NOMO-1 treated with DMSO at 0.1 percent for 48 hours (cell line): Measurements from ENCODE around the gene ANO9.

Experiments
- DNase-seq: peaks from one replicate; lab custom pipeline; 2025; ENCODE audit not compliant: unreplicated experiment; lab: John Stamatoyannopoulos, UW

The ANO9 gene, protein sequence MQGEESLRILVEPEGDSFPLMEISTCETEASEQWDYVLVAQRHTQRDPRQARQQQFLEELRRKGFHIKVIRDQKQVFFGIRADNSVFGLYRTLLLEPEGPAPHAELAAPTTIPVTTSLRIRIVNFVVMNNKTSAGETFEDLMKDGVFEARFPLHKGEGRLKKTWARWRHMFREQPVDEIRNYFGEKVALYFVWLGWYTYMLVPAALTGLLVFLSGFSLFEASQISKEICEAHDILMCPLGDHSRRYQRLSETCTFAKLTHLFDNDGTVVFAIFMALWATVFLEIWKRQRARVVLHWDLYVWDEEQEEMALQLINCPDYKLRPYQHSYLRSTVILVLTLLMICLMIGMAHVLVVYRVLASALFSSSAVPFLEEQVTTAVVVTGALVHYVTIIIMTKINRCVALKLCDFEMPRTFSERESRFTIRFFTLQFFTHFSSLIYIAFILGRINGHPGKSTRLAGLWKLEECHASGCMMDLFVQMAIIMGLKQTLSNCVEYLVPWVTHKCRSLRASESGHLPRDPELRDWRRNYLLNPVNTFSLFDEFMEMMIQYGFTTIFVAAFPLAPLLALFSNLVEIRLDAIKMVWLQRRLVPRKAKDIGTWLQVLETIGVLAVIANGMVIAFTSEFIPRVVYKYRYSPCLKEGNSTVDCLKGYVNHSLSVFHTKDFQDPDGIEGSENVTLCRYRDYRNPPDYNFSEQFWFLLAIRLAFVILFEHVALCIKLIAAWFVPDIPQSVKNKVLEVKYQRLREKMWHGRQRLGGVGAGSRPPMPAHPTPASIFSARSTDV

DNA sequence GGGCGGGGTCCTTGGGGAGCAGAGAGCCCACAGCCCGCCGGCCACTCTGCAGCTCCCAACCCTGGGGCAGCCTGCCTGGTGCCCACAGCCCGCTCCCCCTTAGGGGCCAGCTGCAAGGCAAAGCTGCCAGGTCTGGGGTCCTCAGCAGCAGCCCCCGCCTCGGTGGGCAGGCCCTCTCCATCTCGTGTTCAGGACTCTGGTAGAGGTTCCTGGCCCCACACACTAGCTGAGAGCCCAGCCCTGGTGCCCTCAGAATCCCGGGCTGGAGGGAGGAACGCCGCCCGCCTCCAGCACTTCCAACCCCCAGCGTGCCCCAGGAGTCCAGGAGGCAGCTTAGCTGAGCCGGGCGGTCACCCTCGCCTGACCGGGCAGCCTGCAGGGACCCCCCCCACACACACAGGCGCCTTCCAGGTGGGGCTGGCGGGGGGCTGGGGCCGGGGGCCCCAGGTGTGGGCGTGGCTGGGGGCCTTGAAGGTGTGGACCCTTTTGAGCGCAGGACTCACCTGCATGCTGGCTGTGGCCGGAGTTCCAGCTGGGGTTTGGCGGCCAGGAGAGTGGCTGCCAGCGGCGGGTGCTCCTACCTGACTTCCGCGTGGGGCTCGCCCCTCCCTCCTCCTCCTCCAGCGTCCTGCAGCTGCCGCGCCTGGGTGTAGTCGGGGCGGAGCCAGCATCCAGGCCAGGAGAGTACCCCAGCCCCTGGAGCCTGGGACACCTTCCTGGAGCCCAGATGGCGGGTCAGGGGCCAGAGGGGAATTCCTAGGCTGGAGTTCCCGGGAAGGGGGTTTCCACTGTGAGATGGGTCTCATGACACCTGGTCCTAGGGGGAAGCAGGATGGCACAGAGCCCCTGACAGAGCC lies at the start of gene ANO9:
ANO9 (minus strand) TSS at position 594 of the 857 bp plus-strand sequence; CDS start at position 509, 85 bp downstream.
- DNase-seq: peak; percentile 29

DNA sequence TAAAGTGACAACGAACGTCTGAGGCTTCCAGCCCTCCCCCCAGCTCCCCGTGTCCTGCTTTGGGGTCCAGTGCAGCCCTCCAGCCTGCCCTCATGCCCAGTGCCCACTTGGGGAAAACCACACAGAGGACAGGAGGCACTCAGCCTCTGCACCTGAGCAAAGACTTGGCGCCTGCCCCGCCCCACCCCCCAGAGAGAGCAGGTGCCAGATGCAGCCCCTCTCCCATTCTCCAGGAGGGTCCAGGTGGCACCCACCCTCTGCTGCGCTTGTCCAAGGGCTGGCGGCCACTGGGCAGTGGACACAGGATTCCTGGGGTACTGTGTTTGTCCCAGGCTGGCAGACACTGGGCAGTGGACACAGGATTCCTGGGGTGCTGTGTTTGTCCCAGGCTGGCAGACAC lies 49.5 kb upstream of the ANO9 start:
- DNase-seq: no peak

DNA sequence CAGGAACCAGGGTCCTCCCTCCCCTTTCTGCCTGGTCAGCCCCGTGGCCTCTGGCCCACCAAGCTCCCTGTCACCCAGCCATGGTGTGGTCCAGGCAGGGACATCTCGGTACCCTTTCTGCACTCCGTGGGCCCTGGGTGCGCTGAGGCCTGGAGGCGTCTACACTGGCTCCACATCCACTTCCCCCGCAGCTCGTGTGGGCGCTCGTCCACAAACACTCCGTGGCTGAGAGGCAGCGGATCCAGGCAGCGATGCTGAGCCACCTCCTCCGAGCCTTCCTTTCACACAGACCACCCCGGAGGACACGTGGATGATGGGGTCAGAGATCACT lies 49.1 kb upstream of the ANO9 start:
- no peak for DNase-seq

DNA sequence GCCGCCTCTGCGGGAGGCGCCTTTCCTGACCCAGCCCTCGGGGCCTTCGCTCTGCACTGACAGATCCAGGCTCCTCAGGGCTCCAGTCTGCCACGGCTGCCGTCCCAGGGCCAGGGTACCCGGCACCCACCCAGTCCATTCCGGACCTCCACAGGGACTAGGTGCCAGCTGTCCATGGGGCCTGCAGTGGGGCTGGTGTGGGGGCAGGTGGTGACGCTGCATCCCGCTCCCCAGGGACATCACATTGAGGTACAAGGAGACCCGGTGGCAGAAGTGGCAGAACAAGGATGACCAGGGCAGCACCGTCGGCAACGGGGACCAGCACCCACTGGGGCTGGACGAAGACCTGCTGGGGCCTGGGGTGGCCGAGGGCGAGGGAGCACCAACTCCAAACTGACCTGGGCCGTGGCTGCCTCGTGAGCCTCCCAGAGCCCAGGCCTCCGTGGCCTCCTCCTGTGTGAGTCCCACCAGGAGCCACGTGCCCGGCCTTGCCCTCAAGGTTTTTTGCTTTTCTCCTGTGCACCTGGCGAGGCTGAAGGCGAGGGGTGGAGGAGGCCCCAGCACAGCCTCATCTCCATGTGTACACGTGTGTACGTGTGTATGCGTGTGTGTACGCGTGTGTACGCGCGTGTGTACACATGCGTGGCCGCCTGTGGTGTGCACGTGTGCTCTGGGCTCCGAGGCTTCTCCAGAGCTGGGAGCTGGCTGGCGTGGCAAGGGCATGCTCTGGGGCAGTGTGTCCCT lies 48.5 kb upstream of the ANO9 start:
- no peak for DNase-seq

DNA sequence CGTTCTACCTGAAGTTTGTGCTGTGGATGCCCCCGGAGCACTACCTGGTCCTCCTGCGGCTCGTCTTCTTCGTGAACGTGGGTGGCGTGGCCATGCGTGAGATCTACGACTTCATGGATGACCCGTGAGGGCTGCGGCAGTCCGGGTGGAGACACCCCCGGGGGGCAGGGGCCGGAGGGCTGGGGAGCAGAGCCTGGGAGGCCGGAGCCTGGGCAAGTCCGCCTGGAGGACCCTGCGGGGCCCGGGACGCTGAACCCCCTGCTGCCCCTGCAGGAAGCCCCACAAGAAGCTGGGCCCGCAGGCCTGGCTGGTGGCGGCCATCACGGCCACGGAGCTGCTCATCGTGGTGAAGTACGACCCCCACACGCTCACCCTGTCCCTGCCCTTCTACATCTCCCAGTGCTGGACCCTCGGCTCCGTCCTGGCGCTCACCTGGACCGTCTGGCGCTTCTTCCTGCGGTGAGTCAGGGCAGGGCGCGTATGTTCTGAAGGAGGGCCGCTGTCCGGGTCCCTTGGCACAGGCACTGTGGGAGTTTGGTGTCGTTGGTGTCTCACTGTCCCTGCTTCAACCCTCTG lies 47.9 kb upstream of the ANO9 start:
- DNase-seq: no peak

DNA sequence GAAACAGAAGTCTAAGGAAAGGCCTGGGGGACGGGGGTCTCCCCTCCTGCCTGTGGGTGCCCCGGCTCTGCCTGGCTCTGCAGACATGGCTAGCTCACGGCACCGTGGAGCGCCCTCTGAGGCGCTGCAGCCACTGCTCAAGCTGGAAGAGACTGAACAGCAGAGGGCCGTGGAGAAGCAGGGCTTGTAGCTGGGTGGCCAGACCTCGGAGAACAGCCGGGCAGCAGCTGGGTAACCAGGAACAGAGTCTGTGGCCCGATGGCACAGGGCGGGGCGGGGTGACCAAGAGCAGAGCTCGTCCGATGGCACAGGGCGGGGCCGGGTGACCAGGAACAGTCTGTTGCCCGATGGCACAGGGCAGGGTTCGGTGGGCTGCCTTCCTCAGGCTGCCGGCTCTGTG lies 47.2 kb upstream of the ANO9 start:
- DNase-seq: no peak

DNA sequence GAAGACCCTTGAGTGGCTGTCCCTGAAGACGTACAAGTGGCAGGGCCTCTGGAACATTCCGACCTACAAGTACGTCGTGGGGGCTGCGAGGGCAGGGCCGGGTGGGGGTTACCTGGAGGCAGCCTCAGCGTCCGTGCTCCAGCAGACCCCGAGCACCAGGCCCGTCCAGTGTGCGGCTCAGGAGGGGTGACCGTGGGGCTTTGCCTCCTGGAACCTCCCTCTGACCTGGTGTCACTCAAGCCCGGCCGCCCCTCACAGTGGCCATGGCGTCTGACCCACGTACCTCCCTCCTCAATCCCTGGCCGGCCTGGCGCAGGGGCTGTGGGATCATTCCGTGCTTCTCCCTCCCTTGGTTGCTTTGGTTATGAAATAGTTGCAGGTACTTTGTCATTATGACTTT lies 46.8 kb upstream of the ANO9 start:
- no peak for DNase-seq

DNA sequence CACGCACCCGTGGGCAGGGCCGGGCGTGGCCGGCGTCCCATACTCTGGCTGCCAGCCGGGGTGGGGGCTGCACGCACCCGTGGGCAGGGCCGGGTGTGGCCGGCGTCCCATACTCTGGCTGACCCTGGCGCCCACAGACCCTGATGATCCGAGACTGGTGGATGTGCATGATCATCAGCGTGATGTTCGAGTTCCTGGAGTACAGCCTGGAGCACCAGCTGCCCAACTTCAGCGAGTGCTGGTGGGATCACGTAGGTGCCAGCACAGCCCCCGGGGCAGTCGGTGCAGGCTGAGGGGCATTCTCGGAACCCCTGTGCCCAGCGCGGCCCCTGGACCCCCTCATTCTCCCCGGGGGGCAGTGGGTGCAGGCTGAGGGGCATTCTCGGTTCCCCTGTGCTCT lies 46.3 kb upstream of the ANO9 start:
- no peak for DNase-seq

DNA sequence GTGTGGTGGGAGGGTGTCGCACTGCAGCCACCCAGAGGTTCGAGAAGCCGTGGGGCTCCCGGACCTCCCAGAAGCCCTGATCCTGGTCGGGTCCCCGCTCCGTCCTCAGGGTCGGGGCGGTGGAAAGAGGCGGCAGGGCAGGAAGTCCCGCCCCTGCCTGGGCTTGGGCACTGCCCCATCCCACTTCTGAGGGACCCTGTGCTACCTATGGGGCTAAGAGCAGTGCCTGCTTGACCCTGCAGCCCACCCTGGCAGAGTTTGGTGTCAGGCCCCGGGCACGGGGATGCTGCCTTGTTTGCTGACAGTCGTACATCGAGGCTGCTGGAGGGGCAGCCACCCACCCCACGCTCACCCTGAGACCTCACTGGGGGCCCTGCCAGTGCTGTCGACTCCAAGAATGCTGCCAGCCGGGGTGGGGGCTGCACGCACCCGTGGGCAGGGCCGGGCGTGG lies 45.8 kb upstream of the ANO9 start:
- DNase-seq: no peak

DNA sequence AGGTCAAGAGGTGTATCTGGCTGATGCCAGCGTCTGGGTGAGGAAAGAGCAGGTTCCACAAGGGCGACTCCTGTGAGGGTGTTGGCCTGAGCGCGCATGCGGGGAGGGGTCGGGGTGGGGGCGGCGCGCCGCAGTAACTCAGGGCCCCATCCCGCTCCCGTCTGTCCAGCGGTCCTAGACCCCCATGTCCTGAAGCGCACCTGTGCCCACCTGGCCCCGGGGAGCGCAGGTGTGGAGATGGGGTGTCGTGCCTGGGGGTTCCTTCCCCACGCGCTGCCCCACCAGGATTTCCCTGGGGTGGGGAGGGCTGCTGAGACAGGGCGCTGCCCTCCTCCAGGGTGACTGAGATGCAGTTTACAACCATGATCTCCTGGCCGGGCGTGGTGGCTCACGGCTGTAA lies 44.4 kb upstream of the ANO9 start:
- no peak for DNase-seq

DNA sequence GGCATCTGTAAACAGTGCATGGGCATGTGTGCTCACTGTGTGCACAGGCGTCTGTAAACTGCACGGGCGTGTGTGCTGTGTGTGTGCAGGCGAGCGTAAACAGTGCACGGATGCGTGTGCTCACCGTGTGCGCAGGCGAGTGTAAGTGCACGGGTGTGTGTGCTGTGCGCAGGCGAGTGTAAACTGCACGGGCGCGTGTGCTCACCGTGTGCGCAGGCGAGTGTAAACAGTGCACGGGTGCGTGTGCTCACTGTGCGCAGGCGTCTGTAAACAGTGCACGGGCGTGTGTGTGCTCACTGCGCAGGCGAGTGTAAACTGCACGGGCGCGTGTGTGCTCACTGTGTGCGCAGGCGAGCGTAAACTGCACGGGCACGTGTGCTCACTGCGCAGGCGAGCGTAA lies 42.8 kb upstream of the ANO9 start:
- no peak for DNase-seq

DNA sequence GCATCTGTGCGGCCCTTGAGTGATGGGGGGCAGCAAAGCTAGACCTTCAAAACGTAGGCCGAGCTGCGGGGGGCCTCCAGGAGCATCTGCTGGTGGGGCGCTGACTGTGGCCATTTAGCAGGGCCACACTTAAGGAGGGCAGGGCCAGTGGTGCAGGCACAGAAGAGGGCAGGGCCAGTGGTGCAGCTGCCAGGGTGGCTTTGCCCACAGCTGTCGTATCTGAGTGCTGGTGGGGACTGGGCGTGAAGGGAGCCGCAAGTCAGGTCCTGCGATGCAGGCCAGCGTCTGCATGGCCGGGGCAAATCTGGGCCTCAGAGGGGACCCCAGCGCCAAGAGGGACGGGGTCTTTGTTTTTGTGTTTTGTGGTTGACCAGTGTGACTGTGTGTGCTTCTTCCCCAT lies 37.5 kb upstream of the ANO9 start:
- no peak for DNase-seq

DNA sequence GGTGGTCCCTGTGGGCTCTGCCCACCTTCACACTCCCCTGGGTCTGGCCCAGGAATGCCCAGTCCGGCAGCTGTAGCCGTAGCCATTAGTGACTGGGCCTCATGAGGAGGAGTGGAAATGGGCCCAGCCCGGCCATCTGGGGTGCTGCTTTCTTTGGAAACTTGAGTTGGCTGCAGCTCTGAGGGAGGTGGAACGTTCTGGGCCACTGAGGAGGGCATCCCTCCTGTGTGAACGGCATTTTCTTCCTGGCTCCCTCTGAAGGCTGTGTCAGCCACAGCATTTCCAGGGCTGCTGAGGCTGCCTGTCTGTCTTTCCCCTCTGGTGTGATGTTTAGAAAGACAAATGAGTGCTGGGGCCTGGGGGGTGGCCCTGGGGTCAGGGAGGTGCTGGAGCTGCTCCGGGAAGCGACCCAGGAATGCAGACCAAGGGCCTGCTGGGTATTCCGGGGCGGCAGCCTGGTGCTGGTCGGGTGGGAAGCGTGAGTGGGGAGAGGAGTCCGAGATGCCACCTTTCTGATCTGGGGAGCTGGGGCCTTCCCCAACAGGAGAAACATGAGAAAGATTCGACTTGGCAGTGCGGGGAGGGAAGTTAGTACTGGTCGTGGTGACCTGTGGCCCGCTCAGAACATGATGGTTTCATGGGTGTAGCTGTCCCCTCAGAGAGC lies 35.4 kb upstream of the ANO9 start:
- no peak for DNase-seq

DNA sequence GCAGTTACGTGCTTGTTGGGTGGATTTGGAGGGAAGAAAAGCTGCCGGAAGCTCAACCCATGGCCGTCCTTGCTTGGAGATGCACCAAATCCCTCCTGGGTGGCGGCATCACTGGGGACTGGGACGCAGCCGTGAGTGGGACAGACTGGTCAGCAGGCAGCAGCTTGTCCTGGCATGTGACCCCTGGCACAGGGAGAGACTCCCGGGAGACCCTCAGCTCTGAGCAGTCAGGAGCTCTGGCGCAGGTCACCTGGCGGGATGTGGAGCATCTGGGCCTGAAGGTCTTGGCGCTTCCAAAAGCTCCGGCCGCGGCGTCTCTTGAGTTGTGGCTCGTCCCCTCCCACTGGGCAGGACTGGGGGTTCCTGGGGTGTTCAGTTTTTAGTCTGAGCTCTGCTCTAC lies 34.6 kb upstream of the ANO9 start:
- no peak for DNase-seq

DNA sequence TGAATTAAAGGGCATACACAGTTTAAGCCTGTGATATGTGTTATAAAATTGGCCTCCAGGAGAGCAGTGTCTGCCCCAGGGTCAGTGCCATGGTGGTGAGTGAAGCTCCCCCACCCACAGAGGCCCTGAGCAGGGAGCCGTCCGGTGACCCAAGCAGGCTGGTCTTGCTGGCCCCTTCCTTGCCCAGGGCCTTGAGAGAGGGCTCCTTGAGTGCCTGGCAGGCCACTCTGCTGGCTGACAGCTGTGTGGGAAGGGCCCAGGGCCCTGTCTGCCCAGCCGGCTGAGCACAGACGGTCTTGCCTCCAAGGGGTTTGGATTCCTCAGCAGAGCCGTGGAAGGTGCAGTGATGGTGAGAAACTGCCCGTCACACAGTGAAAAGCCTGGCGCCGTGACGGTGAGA lies 34.1 kb upstream of the ANO9 start:
- no peak for DNase-seq

DNA sequence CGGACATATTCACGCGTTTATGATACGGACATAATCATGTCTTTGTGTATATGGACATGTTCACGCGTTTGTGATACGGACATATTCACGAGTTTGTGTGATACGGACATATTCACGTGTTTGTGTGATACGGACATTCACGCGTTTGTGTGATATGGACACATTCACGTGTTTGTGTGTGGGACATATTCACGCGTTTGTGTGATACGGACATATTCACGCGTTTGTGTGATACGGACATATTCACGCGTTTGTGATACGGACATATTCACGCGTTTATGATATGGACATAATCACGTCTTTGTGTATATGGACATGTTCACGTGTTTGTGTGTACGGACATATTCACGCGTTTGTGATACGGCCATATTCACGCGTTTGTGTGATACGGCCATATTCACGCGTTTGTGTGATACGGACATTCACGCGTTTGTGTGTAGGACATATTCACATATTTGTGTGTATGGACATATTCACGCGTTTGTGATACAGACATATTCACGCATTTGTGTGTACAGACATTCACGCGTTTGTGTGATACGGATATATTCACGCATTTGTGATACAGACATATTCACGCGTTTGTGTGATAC lies 33.2 kb upstream of the ANO9 start:
- DNase-seq: no peak

DNA sequence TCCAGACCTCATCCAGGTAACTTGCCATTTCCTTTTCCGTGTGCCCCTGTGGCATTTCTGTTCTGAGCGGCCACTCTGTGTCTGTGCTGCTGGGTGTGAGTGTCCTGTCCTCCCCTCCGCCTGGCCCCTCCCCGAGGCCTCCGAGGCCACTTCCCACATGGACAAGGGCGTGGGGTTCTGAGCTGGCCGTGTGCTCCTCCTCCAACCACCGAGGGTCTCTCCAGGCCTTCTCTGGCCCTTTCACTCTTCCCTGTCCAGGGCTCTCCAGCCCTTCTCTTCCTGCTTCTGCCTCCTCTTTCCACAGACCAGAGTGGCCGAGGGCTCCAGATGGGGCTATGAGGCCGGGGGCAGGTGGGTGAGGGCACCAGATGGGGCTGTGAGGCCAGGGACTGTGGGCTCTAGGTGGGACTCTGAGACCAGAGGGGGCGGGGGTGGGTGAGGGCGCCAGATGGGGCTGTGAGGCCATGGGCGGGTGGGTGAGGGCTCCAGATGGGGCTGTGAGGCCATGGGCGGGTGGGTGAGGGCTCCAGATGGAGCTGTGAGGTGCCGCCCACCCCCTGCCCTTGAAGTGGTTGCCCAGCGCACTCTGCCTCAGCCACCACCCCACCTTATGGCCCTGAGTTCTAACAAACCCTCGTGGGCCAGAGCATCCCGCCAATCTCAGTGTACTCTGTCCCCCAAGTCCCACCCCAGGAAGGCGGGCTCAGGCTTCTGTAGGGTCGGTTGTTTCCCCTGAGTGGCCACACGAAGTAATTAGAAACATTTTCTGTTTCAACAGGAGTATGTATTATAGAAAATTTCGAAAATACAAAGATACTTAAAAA lies 32.4 kb upstream of the ANO9 start:
- DNase-seq: no peak

DNA sequence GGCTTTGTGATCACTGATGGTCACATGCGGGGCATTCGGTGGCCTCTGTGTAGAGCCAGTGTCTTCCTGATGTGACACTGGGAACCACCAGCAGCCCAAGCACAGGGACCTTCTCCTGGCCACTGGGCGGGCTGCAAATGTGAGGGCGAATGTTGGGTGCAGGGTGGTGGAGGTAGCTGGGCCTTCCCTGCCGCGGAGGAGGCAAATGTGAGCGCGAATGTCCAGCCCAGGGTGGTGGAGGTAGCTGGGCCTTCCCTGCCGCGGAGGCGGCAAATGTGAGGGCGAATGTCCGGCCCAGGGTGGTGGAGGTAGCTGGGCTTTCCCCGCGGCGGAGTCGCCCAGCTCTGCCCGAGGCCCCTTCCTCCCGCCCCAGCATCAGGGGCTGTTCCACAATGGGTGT lies 31.6 kb upstream of the ANO9 start:
- no peak for DNase-seq

DNA sequence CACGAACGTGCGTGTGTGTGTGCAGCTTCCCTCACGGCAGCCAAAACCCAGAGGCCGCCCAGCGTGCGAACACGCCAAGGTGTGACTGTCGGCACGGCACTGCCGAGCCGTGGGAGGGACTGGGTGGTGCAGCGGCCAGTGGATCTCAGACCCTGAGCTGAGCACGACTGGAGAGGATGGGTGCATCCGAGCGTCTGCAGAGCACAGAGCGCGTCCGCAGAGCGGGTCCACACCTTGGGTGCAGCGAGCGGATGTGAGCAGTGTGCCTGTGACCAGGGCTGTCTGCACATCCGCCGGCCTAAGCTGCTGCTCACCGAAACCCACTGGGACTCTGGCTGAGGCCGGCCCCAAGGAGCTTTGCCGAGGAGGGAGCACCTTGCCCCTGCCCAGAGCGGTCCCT lies 31.0 kb upstream of the ANO9 start:
- no peak for DNase-seq
